Caco-2 (cell line): ENCODE data around the gene CSMD2. TPM values are rescaled to one million over a fixed set of nuclear protein-coding genes. Genes with fewer than 3 reads are reported as not detected.

Experiments used
- BruUV-seq: library from RNA; stranded (reverse); fragments of 400-500 nt; replicated peaks from 2 replicates; lab custom pipeline; 2021; lab: Mats Ljungman, UMichigan
- CTCF ChIA-PET: fragments of 300-600 bp; sonication (Branson Sonifier 250); formaldehyde crosslinking; loops from one replicate; lab custom pipeline; 2022; ENCODE audit warnings: antibody characterized with exemption; lab: Charles Lee
- POLR2A ChIA-PET: fragments of 300-600 bp; sonication (Branson Sonifier 250); formaldehyde crosslinking; loops from one replicate; lab custom pipeline; 2022; ENCODE audit warnings: antibody characterized with exemption; lab: Charles Lee
- DNase-seq, 2 experiments: peaks; one replicate each; pipeline versions ENCODE4 v3.0.0 to v3.0.0-alpha.2; 2020 to 2022
- H3K27me3 ChIP-seq: replicated peaks from 2 replicates; pipeline ENCODE4 v1.6.0; 2011; ENCODE audit warnings: low read length; ENCODE audit not compliant: control insufficient read depth, insufficient read depth
- H3K36me3 ChIP-seq: 2 replicates; pipeline ENCODE4 v1.5.1; 2011; ENCODE audit warnings: low read length; ENCODE audit not compliant: control insufficient read depth, insufficient read depth
- H3K4me1 ChIP-seq: fragments of 250-450 bp; sonication (Bioruptor Pico); 2 replicates; pipeline ENCODE4 v1.5.1; 2020; ENCODE audit warnings: mild to moderate bottlenecking
- H3K4me3 ChIP-seq: 2 replicates; pipeline ENCODE4 v1.5.1; 2011; ENCODE audit warnings: low read depth, mild to moderate bottlenecking, control low read depth, low read length
- H3K9me3 ChIP-seq: fragments of 250-450 bp; sonication (Bioruptor Pico); 2 replicates; pipeline ENCODE4 v1.5.1; 2020; ENCODE audit warnings: mild to moderate bottlenecking, moderate library complexity
- H3K27ac Mint-ChIP-seq: one replicate; pipeline ENCODE4 v1.8.0; 2022; ENCODE audit warnings: mixed read lengths; ENCODE audit not compliant: unreplicated experiment
- H3K27me3 Mint-ChIP-seq: one replicate; pipeline ENCODE4 v1.8.0; 2022; ENCODE audit warnings: mixed read lengths; ENCODE audit not compliant: insufficient read depth, unreplicated experiment
- H3K36me3 Mint-ChIP-seq: one replicate; pipeline ENCODE4 v1.8.0; 2022; ENCODE audit warnings: mild to moderate bottlenecking, mixed read lengths; ENCODE audit not compliant: insufficient read depth, unreplicated experiment
- H3K4me1 Mint-ChIP-seq: one replicate; pipeline ENCODE4 v1.8.0; 2022; ENCODE audit warnings: low read depth, mixed read lengths; ENCODE audit not compliant: unreplicated experiment
- H3K4me3 Mint-ChIP-seq: one replicate; pipeline ENCODE4 v1.8.0; 2022; ENCODE audit warnings: mild to moderate bottlenecking, moderate library complexity, mixed read lengths; ENCODE audit not compliant: unreplicated experiment
- H3K9me3 Mint-ChIP-seq: one replicate; pipeline ENCODE4 v1.8.0; 2022; ENCODE audit warnings: mixed read lengths; ENCODE audit not compliant: unreplicated experiment
- CTCF ChIP-seq, 2 experiments: fragments of 200-600 bp in 1 of 2; IDR thresholded peaks; 1 replicate in 1 of 2; 2 replicates in 1 of 2; pipeline versions ENCODE4 v1.5.1 to v1.8.0; 2011 to 2022; ENCODE audit warnings: antibody characterized with exemption in 1 of 2, control low read depth in 1 of 2, inconsistent platforms in 1 of 2, low read depth in 1 of 2, low read length in 1 of 2, mild to moderate bottlenecking in 1 of 2, moderate library complexity in 1 of 2; ENCODE audit not compliant: insufficient read depth in 1 of 2, severe bottlenecking in 1 of 2, unreplicated experiment in 1 of 2
- intact Hi-C: fragments of 100-400 bp; cut with micrococcal nuclease; formaldehyde crosslinking; loops from one replicate; pipeline ENCODE4 v1.10.0; 2022; ENCODE audit not compliant: unreplicated experiment
- total RNA-seq: library from RNA; stranded (reverse); gene quantifications from 2 replicates; pipeline ENCODE4 v1.2.3, GENCODE V29; 2022

The CSMD2 gene
- total RNA-seq, 1 experiment from 2014 or later, result not detected

- H3K9me3 Mint-ChIP-seq, result no peaks in the 10 kb centered on the region
- intact Hi-C loops, result no loop called here
- CTCF ChIA-PET, result no interaction called here
These were observed 508.5 kb downstream of the CSMD2 start for GRCh38 chr1:33656467-33657005.

GRCh38 chr1:33655496-33655895 lies 509.5 kb downstream of the CSMD2 start:
- CTCF ChIA-PET, result no interaction called here
- DNase-seq, result no peak
- H3K27ac Mint-ChIP-seq, result no peak overlapping the region
- peaks cover 5% of the 10 kb centered on the region for H3K27me3 Mint-ChIP-seq
- no peaks in the 10 kb centered on the region for H3K4me1 Mint-ChIP-seq
- intact Hi-C loops, result no loop called here
- H3K36me3 Mint-ChIP-seq, result no peaks in the 10 kb centered on the region
- POLR2A ChIA-PET, result no interaction called here
- no peaks in the 10 kb centered on the region for H3K9me3 Mint-ChIP-seq
- no peaks in the 10 kb centered on the region for H3K36me3 ChIP-seq
- no peaks in the 10 kb centered on the region for H3K27me3 ChIP-seq
- no peaks in the 10 kb centered on the region for H3K9me3 ChIP-seq
- no peaks in the 10 kb centered on the region for H3K4me1 ChIP-seq
- no peak overlapping the region for H3K4me3 Mint-ChIP-seq
- no peak overlapping the region for H3K4me3 ChIP-seq
- BruUV-seq, result no TSS peak
- no peak for TF ChIP-seq CTCF (IDR thresholded peaks at IDR 0.05; ENCODE audit: insufficient read depth in 1 of 2, low read depth in 1 of 2, low read length in 1 of 2, severe bottlenecking in 1 of 2, unreplicated experiment in 1 of 2)

More at GRCh38 chr1:33656467-33657005, 508.5 kb downstream of the CSMD2 start:
- H3K4me3 ChIP-seq, result no peak overlapping the region
- no peaks in the 10 kb centered on the region for H3K9me3 ChIP-seq
- H3K27ac Mint-ChIP-seq, result no peak overlapping the region
- no peaks in the 10 kb centered on the region for H3K36me3 Mint-ChIP-seq
- H3K27me3 ChIP-seq, result no peaks in the 10 kb centered on the region
- H3K4me3 Mint-ChIP-seq, result no peak overlapping the region
- BruUV-seq, result no TSS peak
- no peaks in the 10 kb centered on the region for H3K36me3 ChIP-seq
- H3K4me1 ChIP-seq, result no peaks in the 10 kb centered on the region
- H3K27me3 Mint-ChIP-seq, result peaks cover 5% of the 10 kb centered on the region
- POLR2A ChIA-PET, result no interaction called here
- H3K4me1 Mint-ChIP-seq, result no peaks in the 10 kb centered on the region
- TF ChIP-seq CTCF (IDR thresholded peaks at IDR 0.05; ENCODE audit: insufficient read depth in 1 of 2, low read depth in 1 of 2, low read length in 1 of 2, severe bottlenecking in 1 of 2, unreplicated experiment in 1 of 2), result no peak
- no peak for DNase-seq

- POLR2A ChIA-PET, result no interaction called here
- DNase-seq, result no peak
- TF ChIP-seq CTCF (IDR thresholded peaks at IDR 0.05; ENCODE audit: insufficient read depth in 1 of 2, low read depth in 1 of 2, low read length in 1 of 2, severe bottlenecking in 1 of 2, unreplicated experiment in 1 of 2), result peak in 1 of 2 experiments; percentile 26
- Mint-ChIP-seq H3K4me3 (no peak overlapping the region), H3K27ac (no peak overlapping the region), H3K36me3 (no peaks in the 10 kb centered on the region), H3K4me1 (no peaks in the 10 kb centered on the region), H3K9me3 (no peaks in the 10 kb centered on the region), H3K27me3 (peaks cover 5% of the 10 kb centered on the region)
- H3K4me1 ChIP-seq, result no peaks in the 10 kb centered on the region
- no peaks in the 10 kb centered on the region for H3K36me3 ChIP-seq
- H3K27me3 ChIP-seq, result no peaks in the 10 kb centered on the region
- no peak overlapping the region for H3K4me3 ChIP-seq
- H3K9me3 ChIP-seq, result no peaks in the 10 kb centered on the region
- intact Hi-C loops, result no loop called here
- BruUV-seq, result no TSS peak
- CTCF ChIA-PET, result no interaction called here
These were observed 510.7 kb downstream of the CSMD2 start for GRCh38 chr1:33654267-33654834.
